Kidney capillary endothelial cell (primary cell): Measurements from ENCODE around the gene LYSMD3.
"Not testable (repeated sequence)": the region's sequence is repeated elsewhere in the genome, so short reads cannot be mapped to it uniquely, and the experiment has no call there.

ENCODE experiments used
- DNase-seq: peaks from one replicate; pipeline ENCODE4 v3.0.0-alpha.2; 2018; ENCODE audit warnings: low spot score

LYSMD3 gene

GRCh38 chr5:90529194-90529938 is at the start of gene LYSMD3:
Gene LYSMD3, minus strand, starts transcription at chr5:90529584. Its CDS starts 4,295 bp downstream, at chr5:90525289.
- peak; percentile 90 for DNase-seq

GRCh38 chr5:90576566-90576965 is 47.2 kb upstream of the LYSMD3 start:
- DNase-seq, result not testable (repeated sequence)

- DNase-seq, result no peak
These were observed 46.3 kb upstream of the LYSMD3 start for GRCh38 chr5:90575712-90576111.

- DNase-seq, result no peak
These were observed 41.9 kb upstream of the LYSMD3 start for GRCh38 chr5:90571147-90571773.

- no peak for DNase-seq
These were observed 40.6 kb upstream of the LYSMD3 start for GRCh38 chr5:90570034-90570433.

GRCh38 chr5:90569084-90569483 is 39.7 kb upstream of the LYSMD3 start:
- DNase-seq, result no peak

- no peak for DNase-seq
These were observed 36.1 kb upstream of the LYSMD3 start for GRCh38 chr5:90565491-90565890.

GRCh38 chr5:90563108-90563507 is 33.7 kb upstream of the LYSMD3 start:
- no peak for DNase-seq

- no peak for DNase-seq
These were observed 33.0 kb upstream of the LYSMD3 start for GRCh38 chr5:90562341-90562740.

- no peak for DNase-seq
These were observed 32.4 kb upstream of the LYSMD3 start for GRCh38 chr5:90561766-90562165.

- DNase-seq, result peak; percentile 60
These were observed 31.4 kb upstream of the LYSMD3 start for GRCh38 chr5:90560771-90561170.

- DNase-seq, result peak; percentile 43
These were observed 29.2 kb upstream of the LYSMD3 start, which contains the start of gene ADGRV1 for GRCh38 chr5:90558344-90559192. Gene ADGRV1, plus strand, starts transcription at chr5:90558797. Its CDS starts 99 bp downstream, at chr5:90558896.

- DNase-seq, result no peak
These were observed 28.5 kb upstream of the LYSMD3 start for GRCh38 chr5:90557871-90558270.

- no peak for DNase-seq
These were observed 28.0 kb upstream of the LYSMD3 start for GRCh38 chr5:90557391-90557790.

GRCh38 chr5:90555666-90556065 is 26.3 kb upstream of the LYSMD3 start:
- DNase-seq, result no peak

GRCh38 chr5:90554358-90555006 is 25.1 kb upstream of the LYSMD3 start:
- DNase-seq, result no peak

GRCh38 chr5:90553711-90554110 is 24.3 kb upstream of the LYSMD3 start:
- no peak for DNase-seq

- no peak for DNase-seq
These were observed 22.0 kb upstream of the LYSMD3 start for GRCh38 chr5:90551376-90551775.

- DNase-seq, result no peak
These were observed 21.6 kb upstream of the LYSMD3 start for GRCh38 chr5:90550963-90551362.

- no peak for DNase-seq
These were observed 20.4 kb upstream of the LYSMD3 start for GRCh38 chr5:90549729-90550275.

- no peak for DNase-seq
These were observed 19.8 kb upstream of the LYSMD3 start for GRCh38 chr5:90549223-90549622.

GRCh38 chr5:90548069-90548593 is 18.7 kb upstream of the LYSMD3 start:
- no peak for DNase-seq
